Naive B cell (primary cell): ENCODE measurements around the gene MARCHF10. TPM values are rescaled to one million over a fixed set of nuclear protein-coding genes. Genes with fewer than 3 reads are reported as not detected.

Experiments
- ATAC-seq, 2 donors: fragments of 150-1000 bp; cut with Tn5 transposase; 2 replicates each; pipeline ENCODE4 v1.10.0; 2021; ENCODE audit warnings: low read depth in 2 of 2, mild to moderate bottlenecking in 2 of 2, moderate library complexity in 2 of 2
- DNase-seq: peaks from one replicate; pipeline ENCODE4 v3.0.0; 2022
- H3K27ac Mint-ChIP-seq, 6 donors: one replicate each; pipeline ENCODE4 v1.8.0; 2020 to 2022; ENCODE audit warnings: mild to moderate bottlenecking in 6 of 6, mixed read lengths in 6 of 6, moderate library complexity in 5 of 6, inconsistent platforms in 2 of 6
- H3K27me3 Mint-ChIP-seq, 3 donors: one replicate each; pipeline ENCODE4 v1.8.0; 2021 to 2022; ENCODE audit warnings: mixed read lengths in 3 of 3, mild to moderate bottlenecking in 1 of 3
- H3K36me3 Mint-ChIP-seq, 2 donors: one replicate each; pipeline ENCODE4 v1.8.0; 2020 to 2022; ENCODE audit warnings: mixed read lengths in 2 of 2, inconsistent platforms in 1 of 2, mild to moderate bottlenecking in 1 of 2
- H3K4me1 Mint-ChIP-seq, 3 donors: one replicate each; pipeline ENCODE4 v1.8.0; 2020 to 2022; ENCODE audit warnings: mixed read lengths in 3 of 3, inconsistent platforms in 1 of 3, mild to moderate bottlenecking in 1 of 3, moderate library complexity in 1 of 3
- H3K4me3 Mint-ChIP-seq, 8 donors: one replicate each; pipeline ENCODE4 v1.8.0; 2020 to 2022; ENCODE audit warnings: mild to moderate bottlenecking in 8 of 8, mixed read lengths in 8 of 8, moderate library complexity in 8 of 8, inconsistent platforms in 2 of 8
- H3K9me3 Mint-ChIP-seq, 7 donors: one replicate each; pipeline ENCODE4 v1.8.0; 2020 to 2022; ENCODE audit warnings: mixed read lengths in 7 of 7, mild to moderate bottlenecking in 5 of 7, inconsistent platforms in 2 of 7, moderate library complexity in 1 of 7
- polyA plus RNA-seq, 6 donors: library from polyadenylated mRNA; unstranded; fragments of 300-500 nt; fragmentation: Illumina TruSeq; gene quantifications; one replicate each; pipeline ENCODE4 v1.2.3, GENCODE V29; 2021; ENCODE audit warnings: low read depth in 6 of 6

Gene MARCHF10
- polyA plus RNA-seq, 6 donors from 2014 or later, result 0.21 to 0.27 TPM; not detected in 4

DNA sequence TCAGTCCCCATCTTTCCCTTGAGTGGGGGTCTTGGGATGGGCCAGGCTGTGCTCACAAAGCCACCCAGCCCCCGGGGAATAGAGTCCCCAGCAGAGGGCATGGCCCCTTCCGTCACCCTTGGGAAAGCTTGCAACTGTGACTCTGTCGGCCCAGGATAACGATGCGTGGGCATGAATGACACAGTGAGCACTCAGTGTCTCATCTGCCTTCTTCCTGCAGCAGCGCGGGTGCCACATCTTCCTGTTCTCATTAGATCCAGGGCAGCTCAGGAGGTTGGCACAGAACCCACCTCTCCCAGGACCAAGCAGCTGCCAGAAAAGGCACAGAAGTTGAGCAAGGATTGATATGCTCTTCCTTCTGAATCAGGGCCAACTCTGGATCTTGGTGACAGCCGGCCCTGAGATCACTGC, 95.9 kb downstream of the MARCHF10 start:
- no peaks in the 10 kb centered on the region for H3K9me3 Mint-ChIP-seq
- no peak for DNase-seq
- H3K27me3 Mint-ChIP-seq, result peaks cover 0 to 4% (median 4%) of the 10 kb centered on the region in 3 donors
- no peaks in the 10 kb centered on the region for H3K36me3 Mint-ChIP-seq
- peak overlapping the region in 1 of 6 donors; percentile 25 for H3K27ac Mint-ChIP-seq
- H3K4me3 Mint-ChIP-seq, result no peak overlapping the region
- peaks cover 0 to 2% (median 0%) of the 10 kb centered on the region in 3 donors for H3K4me1 Mint-ChIP-seq
- no peak for ATAC-seq

DNA sequence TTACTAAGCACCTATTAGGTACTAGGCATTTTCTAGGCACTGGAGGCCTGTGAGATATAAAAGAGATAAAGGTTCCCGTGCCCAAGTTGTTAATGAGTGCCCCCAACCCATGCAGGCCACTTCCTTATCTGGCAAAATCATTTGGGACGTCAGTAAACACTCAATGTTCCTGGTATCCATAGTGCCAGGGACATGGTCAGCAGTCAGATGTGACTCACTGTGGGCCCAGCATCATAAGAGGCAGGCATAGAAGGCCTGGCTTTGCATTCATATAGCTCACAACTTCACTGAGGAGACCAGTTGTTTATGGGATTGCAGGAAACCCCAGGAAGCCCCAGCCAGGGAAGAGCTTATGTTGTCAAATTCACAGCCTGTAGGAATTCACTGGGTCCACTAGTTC, 99.5 kb downstream of the MARCHF10 start:
- Mint-ChIP-seq H3K27me3 (peaks cover 0 to 9% (median 5%) of the 10 kb centered on the region in 3 donors), H3K4me1 (peaks cover 0 to 7% (median 3%) of the 10 kb centered on the region in 3 donors), H3K9me3 (no peaks in the 10 kb centered on the region), H3K36me3 (no peaks in the 10 kb centered on the region), H3K4me3 (no peak overlapping the region), H3K27ac (no peak overlapping the region)
- ATAC-seq (no peak), DNase-seq (no peak)

DNA sequence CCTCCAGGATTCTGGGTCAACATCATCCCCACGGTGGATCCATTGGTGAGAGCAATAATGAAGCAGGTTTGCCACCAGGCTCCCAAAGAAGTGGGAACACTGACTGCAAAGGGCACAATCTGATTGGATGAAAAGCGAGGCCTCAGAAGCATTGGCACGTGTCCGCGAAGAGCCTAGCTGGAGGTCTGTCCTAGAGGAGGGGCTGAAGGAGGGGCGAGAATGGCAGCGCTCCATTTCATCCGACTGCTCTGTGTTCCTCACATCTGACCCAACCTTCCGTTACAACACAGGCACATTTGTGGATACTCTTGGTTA, 100.7 kb downstream of the MARCHF10 start:
- H3K9me3 Mint-ChIP-seq, result no peaks in the 10 kb centered on the region
- H3K27ac Mint-ChIP-seq, result no peak overlapping the region
- peaks cover 0 to 9% (median 9%) of the 10 kb centered on the region in 3 donors for H3K27me3 Mint-ChIP-seq
- peaks cover 0 to 7% (median 3%) of the 10 kb centered on the region in 3 donors for H3K4me1 Mint-ChIP-seq
- DNase-seq (no peak), ATAC-seq (no peak)
- H3K36me3 Mint-ChIP-seq, result no peaks in the 10 kb centered on the region
- peak overlapping the region in 2 of 8 donors; percentile 68 to 70 for H3K4me3 Mint-ChIP-seq

GRCh38 chr17:62706598-62707424, 101.3 kb downstream of the MARCHF10 start:
- no peak for ATAC-seq
- Mint-ChIP-seq H3K9me3 (no peaks in the 10 kb centered on the region), H3K4me1 (peaks cover 0 to 7% (median 3%) of the 10 kb centered on the region in 3 donors), H3K4me3 (peak overlapping the region in 3 of 8 donors; percentile 49 to 87 (median 70)), H3K27me3 (peaks cover 0 to 9% (median 9%) of the 10 kb centered on the region in 3 donors), H3K27ac (no peak overlapping the region), H3K36me3 (no peaks in the 10 kb centered on the region)
- no peak for DNase-seq

GRCh38 chr17:62705778-62706597, 102.1 kb downstream of the MARCHF10 start:
- no peak for DNase-seq
- Mint-ChIP-seq H3K4me3 (peak overlapping the region in 5 of 8 donors; percentile 52 to 92 (median 87)), H3K9me3 (no peaks in the 10 kb centered on the region), H3K36me3 (no peaks in the 10 kb centered on the region), H3K27me3 (peaks cover 0 to 9% (median 9%) of the 10 kb centered on the region in 3 donors), H3K27ac (no peak overlapping the region), H3K4me1 (peaks cover 0 to 7% (median 3%) of the 10 kb centered on the region in 3 donors)
- ATAC-seq, result no peak

DNA sequence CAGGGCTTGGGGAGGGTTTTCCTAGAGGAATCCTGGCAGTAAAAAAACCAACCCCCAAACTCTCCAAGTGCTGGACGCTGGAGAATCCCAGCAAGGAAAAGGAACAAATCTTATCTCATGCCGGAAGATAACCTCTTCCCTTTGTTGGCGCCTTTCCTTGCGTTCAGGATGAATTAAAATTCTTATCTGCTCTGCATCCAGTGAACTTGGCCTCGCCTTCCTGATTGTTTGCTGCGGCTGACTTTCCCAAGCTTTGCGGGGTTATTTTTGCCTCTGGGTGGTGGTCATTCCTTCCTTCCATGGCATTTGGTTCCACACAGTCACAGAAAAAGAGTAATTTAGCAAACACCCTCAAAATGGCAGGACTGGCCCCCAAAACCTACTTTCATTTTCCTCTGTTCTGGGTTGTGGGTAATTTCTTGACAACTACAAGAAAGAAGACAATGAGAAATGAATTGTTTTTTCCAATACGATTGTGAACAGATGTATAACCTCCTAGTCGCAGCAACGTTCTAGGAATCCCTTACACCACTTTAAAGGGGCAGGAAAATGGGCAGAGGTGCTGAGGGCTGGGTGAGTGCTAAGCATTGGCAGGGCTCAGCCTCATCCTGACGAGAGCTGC, 102.8 kb downstream of the MARCHF10 start:
- H3K4me1 Mint-ChIP-seq, result peaks cover 0 to 7% (median 3%) of the 10 kb centered on the region in 3 donors
- H3K9me3 Mint-ChIP-seq, result no peaks in the 10 kb centered on the region
- ATAC-seq (no peak), DNase-seq (no peak)
- peak overlapping the region in 2 of 6 donors; percentile 4 to 19 for H3K27ac Mint-ChIP-seq
- peak overlapping the region; percentile 76 to 92 (median 82) for H3K4me3 Mint-ChIP-seq
- peaks cover 0 to 9% (median 9%) of the 10 kb centered on the region in 3 donors for H3K27me3 Mint-ChIP-seq
- no peaks in the 10 kb centered on the region for H3K36me3 Mint-ChIP-seq

DNA sequence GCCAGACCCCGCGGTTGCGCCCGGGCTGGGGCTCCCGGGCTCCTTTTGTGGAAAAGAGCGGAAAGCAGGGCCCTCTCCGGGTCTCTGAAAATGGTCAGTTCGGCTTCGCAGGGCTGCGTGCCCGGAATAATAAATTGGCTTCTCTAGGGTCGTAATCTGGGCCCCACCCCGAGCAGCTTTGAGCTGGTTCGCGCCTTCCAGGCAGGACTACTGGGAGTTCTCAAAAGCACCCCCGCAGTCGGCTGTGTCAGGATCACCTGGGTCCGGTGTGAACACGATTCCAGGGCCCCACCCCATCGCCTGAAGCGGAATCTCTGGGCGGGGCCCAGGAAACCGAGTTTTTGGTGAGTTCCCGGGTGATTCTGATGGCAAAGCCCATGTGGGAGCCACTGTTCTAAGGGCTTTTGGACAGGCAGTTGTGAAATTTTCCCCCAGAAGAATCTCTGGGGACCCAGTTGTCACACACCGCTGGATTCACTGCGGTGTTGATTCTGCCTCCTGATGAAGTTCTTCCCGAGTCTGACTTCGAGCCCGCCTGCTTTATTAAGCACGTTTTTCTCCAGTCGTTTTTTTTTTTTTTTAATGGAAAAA, 103.6 kb downstream of the MARCHF10 start:
- H3K4me3 Mint-ChIP-seq, result peak overlapping the region; percentile 76 to 92 (median 86)

GRCh38 chr17:62703776-62704380, 104.2 kb downstream of the MARCHF10 start:
- Mint-ChIP-seq H3K4me3 (peak overlapping the region; percentile 45 to 92 (median 74)), H3K4me1 (peaks cover 0 to 7% (median 3%) of the 10 kb centered on the region in 3 donors), H3K27me3 (peaks cover 0 to 17% (median 9%) of the 10 kb centered on the region in 3 donors), H3K36me3 (no peaks in the 10 kb centered on the region), H3K9me3 (peaks cover 0 to 2% (median 0%) of the 10 kb centered on the region in 7 donors), H3K27ac (no peak overlapping the region)
- peak; percentile 91 to 93 for ATAC-seq
- peak; percentile 74 for DNase-seq

More for the DNA sequence above, 103.6 kb downstream of the MARCHF10 start:
- Mint-ChIP-seq H3K9me3 (peaks cover 0 to 2% (median 0%) of the 10 kb centered on the region in 7 donors), H3K36me3 (no peaks in the 10 kb centered on the region), H3K27me3 (peaks cover 0 to 16% (median 9%) of the 10 kb centered on the region in 3 donors), H3K27ac (peak overlapping the region in 1 of 6 donors; percentile 24), H3K4me1 (peaks cover 0 to 7% (median 3%) of the 10 kb centered on the region in 3 donors)
- ATAC-seq, result peak in 1 of 2 donors; percentile 8
- no peak for DNase-seq

DNA sequence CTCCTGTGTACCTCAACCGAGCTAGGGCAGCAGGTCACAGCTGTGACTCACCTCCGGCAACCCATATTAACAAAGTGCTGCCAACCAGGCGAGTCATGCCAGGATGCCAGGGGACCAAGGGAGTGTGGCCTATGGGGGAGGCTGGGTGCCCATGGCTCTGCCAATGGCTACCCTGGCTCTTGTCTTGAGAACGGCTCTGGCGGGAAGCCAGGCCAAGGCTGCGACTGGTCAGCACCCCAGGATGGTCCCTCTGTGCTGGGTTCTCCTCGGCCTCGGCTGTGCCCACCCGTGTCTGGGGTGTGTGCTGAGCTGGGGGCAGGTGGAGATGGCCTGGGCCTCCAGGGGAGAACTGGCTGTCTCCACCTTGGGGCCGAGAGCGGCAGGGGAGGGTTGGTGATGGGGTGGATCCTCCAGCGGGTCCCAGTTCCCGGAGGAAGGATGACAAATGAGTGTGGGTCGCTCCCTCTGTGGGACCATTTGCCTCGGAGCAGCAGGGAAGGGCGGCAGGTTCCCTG, 104.8 kb downstream of the MARCHF10 start:
- no peak for ATAC-seq
- Mint-ChIP-seq H3K36me3 (no peaks in the 10 kb centered on the region), H3K4me3 (peak overlapping the region; percentile 33 to 76 (median 62)), H3K27ac (peak overlapping the region in 3 of 6 donors; percentile 33 to 62 (median 41)), H3K4me1 (peaks cover 0 to 7% (median 3%) of the 10 kb centered on the region in 3 donors), H3K9me3 (peaks cover 0 to 2% (median 0%) of the 10 kb centered on the region in 7 donors), H3K27me3 (peaks cover 0 to 17% (median 9%) of the 10 kb centered on the region in 3 donors)
- DNase-seq, result no peak

- Mint-ChIP-seq H3K4me3 (peak overlapping the region in 6 of 8 donors; percentile 22 to 76 (median 58)), H3K9me3 (peaks cover 0 to 2% (median 0%) of the 10 kb centered on the region in 7 donors), H3K27ac (peak overlapping the region in 1 of 6 donors; percentile 41), H3K27me3 (peaks cover 0 to 19% (median 9%) of the 10 kb centered on the region in 3 donors), H3K36me3 (no peaks in the 10 kb centered on the region), H3K4me1 (peaks cover 0 to 7% (median 3%) of the 10 kb centered on the region in 3 donors)
- ATAC-seq, result no peak
- DNase-seq, result no peak
Observed at GRCh38 chr17:62702746-62703260, 105.3 kb downstream of the MARCHF10 start.

GRCh38 chr17:62701706-62702085, 106.4 kb downstream of the MARCHF10 start:
- peaks cover 0 to 2% (median 0%) of the 10 kb centered on the region in 7 donors for H3K9me3 Mint-ChIP-seq
- H3K4me3 Mint-ChIP-seq, result peak overlapping the region in 1 of 8 donors; percentile 74
- no peaks in the 10 kb centered on the region for H3K36me3 Mint-ChIP-seq
- no peak overlapping the region for H3K27ac Mint-ChIP-seq
- ATAC-seq (no peak), DNase-seq (no peak)
- peaks cover 0 to 7% (median 0%) of the 10 kb centered on the region in 3 donors for H3K4me1 Mint-ChIP-seq
- H3K27me3 Mint-ChIP-seq, result peaks cover 0 to 13% (median 4%) of the 10 kb centered on the region in 3 donors
